A549 (cell line): ENCODE measurements around the gene SLC5A4.

Source experiments
- BHLHE40 ChIP-seq: IDR thresholded peaks from 2 replicates; pipeline ENCODE4 v1.6.1; 2012; ENCODE audit warnings: low read depth, low read length, inconsistent platforms
- EP300 ChIP-seq, 2 experiments: fragments of >200 bp; sonication (Bioruptor Twin); formaldehyde crosslinking; IDR thresholded peaks; 2 replicates in 1 of 2; 3 replicates in 1 of 2; pipeline ENCODE4 v1.6.1; 2016 to 2017
- HDAC2 ChIP-seq: fragments of 200-600 bp; sonication (generic); IDR thresholded peaks from 2 replicates; pipeline ENCODE4 v1.6.1; 2016
- POLR2A ChIP-seq: IDR thresholded peaks from 2 replicates; pipeline ENCODE4 v1.6.1; 2012; ENCODE audit warnings: mild to moderate bottlenecking, low read length
- SMC3 ChIP-seq: fragments of >200 bp; sonication (Bioruptor Twin); formaldehyde crosslinking; IDR thresholded peaks from 3 replicates; pipeline ENCODE4 v1.6.1; 2018; ENCODE audit warnings: inconsistent platforms
- TF ChIP-seq, protein P1 (sequence below): fragments of >200 bp; sonication (Bioruptor Twin); formaldehyde crosslinking; IDR thresholded peaks from 3 replicates; pipeline ENCODE4 v1.5.1; 2016

DNA sequence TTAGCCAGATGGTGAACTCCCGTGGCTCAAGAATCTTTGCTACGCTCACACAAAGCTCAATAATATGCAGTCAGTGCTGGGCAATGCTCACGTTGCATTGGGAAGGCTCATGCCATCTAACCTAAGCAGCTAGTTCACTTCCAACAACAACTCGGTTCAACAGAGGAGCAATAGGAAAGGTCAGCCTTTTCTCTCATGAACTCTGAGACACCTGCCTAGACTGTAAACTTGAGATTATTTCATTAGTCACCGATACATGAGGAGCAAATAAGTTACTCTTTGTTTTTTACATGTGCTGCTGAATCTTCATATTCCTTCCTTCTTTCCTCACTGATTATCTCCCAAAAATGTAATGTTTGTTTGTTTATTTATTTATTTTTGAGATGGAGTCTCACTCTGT, 9.0 kb downstream of the SLC5A4 start:
- no peak for TF ChIP-seq HDAC2
- TF ChIP-seq, protein P1, sequence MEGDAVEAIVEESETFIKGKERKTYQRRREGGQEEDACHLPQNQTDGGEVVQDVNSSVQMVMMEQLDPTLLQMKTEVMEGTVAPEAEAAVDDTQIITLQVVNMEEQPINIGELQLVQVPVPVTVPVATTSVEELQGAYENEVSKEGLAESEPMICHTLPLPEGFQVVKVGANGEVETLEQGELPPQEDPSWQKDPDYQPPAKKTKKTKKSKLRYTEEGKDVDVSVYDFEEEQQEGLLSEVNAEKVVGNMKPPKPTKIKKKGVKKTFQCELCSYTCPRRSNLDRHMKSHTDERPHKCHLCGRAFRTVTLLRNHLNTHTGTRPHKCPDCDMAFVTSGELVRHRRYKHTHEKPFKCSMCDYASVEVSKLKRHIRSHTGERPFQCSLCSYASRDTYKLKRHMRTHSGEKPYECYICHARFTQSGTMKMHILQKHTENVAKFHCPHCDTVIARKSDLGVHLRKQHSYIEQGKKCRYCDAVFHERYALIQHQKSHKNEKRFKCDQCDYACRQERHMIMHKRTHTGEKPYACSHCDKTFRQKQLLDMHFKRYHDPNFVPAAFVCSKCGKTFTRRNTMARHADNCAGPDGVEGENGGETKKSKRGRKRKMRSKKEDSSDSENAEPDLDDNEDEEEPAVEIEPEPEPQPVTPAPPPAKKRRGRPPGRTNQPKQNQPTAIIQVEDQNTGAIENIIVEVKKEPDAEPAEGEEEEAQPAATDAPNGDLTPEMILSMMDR: no peak
- TF ChIP-seq BHLHE40: no peak
- TF ChIP-seq POLR2A: no peak
- no peak for TF ChIP-seq SMC3
- no peak for TF ChIP-seq EP300 (IDR thresholded peaks at IDR 0.05)
